Eye (tissue), 1 donor: ENCODE data around the gene SLC6A9.
A peak's percentile ranks its signal among the peaks of the same experiment; 100 is the strongest.

Experiments used
- DNase-seq: peaks from one replicate; pipeline ENCODE4 v3.0.0-alpha.2; 2015

The SLC6A9 gene

GRCh38 chr1:43998000-43998378 is 33.3 kb downstream of the SLC6A9 start:
- DNase-seq = no peak

GRCh38 chr1:43997295-43997999 is 33.8 kb downstream of the SLC6A9 start:
- DNase-seq = no peak

GRCh38 chr1:43996733-43997115 is 34.5 kb downstream of the SLC6A9 start:
- no peak for DNase-seq

GRCh38 chr1:43995984-43996732 is 35.1 kb downstream of the SLC6A9 start:
- DNase-seq = no peak

GRCh38 chr1:43994794-43995790 is 36.2 kb downstream of the SLC6A9 start:
- DNase-seq = no peak

GRCh38 chr1:43994071-43994470 is 37.2 kb downstream of the SLC6A9 start:
- DNase-seq = no peak

GRCh38 chr1:43993206-43993914 is 37.9 kb downstream of the SLC6A9 start:
- DNase-seq = no peak

GRCh38 chr1:43992232-43992995 is 38.8 kb downstream of the SLC6A9 start:
- no peak for DNase-seq

- peak; percentile 87 for DNase-seq
Observed at GRCh38 chr1:43991476-43992231, 39.6 kb downstream of the SLC6A9 start, which contains the start of gene CCDC24. Gene CCDC24, plus strand, starts transcription at chr1:43991599. Its CDS starts 280 bp downstream, at chr1:43991879.

GRCh38 chr1:43991200-43991475 is 40.1 kb downstream of the SLC6A9 start:
- no peak for DNase-seq

- DNase-seq = peak; percentile 28
Observed at GRCh38 chr1:43990271-43991199, 40.7 kb downstream of the SLC6A9 start.

GRCh38 chr1:43987159-43987902 is 43.9 kb downstream of the SLC6A9 start:
- no peak for DNase-seq

GRCh38 chr1:43986712-43987111 is 44.5 kb downstream of the SLC6A9 start:
- DNase-seq = no peak

GRCh38 chr1:43985984-43986595 is 45.2 kb downstream of the SLC6A9 start:
- DNase-seq = no peak

- no peak for DNase-seq
Observed at GRCh38 chr1:43984855-43985254, 46.4 kb downstream of the SLC6A9 start.

- DNase-seq = no peak
Observed at GRCh38 chr1:43983253-43983899, 47.9 kb downstream of the SLC6A9 start.

- DNase-seq = no peak
Observed at GRCh38 chr1:43982808-43983207, 48.5 kb downstream of the SLC6A9 start.

- no peak for DNase-seq
Observed at GRCh38 chr1:43982241-43982640, 49.0 kb downstream of the SLC6A9 start.
